ENCODE results near the gene IRAG1.

DNA sequence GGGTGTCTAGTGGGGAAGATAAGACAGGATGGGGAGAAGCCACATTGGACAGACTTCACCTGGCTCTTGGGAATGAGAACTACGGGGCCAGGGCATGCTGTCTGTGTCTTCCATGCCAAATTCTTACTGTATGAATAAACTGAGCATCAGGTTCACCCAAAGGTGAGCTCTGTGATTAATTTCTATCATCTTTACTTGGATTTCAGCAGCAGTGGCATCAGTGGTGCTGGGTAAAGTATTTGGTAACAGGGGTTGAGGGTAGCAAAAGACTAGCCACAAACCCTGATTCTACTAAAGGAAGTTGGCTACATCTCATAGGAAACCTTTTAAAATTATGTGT lies 38.8 kb downstream of the IRAG1 start:
- TF ChIP-seq, protein P1, sequence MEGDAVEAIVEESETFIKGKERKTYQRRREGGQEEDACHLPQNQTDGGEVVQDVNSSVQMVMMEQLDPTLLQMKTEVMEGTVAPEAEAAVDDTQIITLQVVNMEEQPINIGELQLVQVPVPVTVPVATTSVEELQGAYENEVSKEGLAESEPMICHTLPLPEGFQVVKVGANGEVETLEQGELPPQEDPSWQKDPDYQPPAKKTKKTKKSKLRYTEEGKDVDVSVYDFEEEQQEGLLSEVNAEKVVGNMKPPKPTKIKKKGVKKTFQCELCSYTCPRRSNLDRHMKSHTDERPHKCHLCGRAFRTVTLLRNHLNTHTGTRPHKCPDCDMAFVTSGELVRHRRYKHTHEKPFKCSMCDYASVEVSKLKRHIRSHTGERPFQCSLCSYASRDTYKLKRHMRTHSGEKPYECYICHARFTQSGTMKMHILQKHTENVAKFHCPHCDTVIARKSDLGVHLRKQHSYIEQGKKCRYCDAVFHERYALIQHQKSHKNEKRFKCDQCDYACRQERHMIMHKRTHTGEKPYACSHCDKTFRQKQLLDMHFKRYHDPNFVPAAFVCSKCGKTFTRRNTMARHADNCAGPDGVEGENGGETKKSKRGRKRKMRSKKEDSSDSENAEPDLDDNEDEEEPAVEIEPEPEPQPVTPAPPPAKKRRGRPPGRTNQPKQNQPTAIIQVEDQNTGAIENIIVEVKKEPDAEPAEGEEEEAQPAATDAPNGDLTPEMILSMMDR (IDR thresholded peaks at IDR 0.05; ENCODE audit: poor library complexity, severe bottlenecking), result no peak
- no peak for TF ChIP-seq TAF1 (IDR thresholded peaks at IDR 0.05; ENCODE audit: low read depth)
- TF ChIP-seq POLR2AphosphoS5 (IDR thresholded peaks at IDR 0.05), result no peak
- TF ChIP-seq, protein P2, sequence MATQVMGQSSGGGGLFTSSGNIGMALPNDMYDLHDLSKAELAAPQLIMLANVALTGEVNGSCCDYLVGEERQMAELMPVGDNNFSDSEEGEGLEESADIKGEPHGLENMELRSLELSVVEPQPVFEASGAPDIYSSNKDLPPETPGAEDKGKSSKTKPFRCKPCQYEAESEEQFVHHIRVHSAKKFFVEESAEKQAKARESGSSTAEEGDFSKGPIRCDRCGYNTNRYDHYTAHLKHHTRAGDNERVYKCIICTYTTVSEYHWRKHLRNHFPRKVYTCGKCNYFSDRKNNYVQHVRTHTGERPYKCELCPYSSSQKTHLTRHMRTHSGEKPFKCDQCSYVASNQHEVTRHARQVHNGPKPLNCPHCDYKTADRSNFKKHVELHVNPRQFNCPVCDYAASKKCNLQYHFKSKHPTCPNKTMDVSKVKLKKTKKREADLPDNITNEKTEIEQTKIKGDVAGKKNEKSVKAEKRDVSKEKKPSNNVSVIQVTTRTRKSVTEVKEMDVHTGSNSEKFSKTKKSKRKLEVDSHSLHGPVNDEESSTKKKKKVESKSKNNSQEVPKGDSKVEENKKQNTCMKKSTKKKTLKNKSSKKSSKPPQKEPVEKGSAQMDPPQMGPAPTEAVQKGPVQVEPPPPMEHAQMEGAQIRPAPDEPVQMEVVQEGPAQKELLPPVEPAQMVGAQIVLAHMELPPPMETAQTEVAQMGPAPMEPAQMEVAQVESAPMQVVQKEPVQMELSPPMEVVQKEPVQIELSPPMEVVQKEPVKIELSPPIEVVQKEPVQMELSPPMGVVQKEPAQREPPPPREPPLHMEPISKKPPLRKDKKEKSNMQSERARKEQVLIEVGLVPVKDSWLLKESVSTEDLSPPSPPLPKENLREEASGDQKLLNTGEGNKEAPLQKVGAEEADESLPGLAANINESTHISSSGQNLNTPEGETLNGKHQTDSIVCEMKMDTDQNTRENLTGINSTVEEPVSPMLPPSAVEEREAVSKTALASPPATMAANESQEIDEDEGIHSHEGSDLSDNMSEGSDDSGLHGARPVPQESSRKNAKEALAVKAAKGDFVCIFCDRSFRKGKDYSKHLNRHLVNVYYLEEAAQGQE (IDR thresholded peaks at IDR 0.05; ENCODE audit: borderline replicate concordance), result no peak
- TF ChIP-seq SMC3 (conservative IDR thresholded peaks at IDR 0.05; ENCODE audit: poor library complexity), result no peak
- no peak for TF ChIP-seq EZH2 (IDR thresholded peaks at IDR 0.05; ENCODE audit: borderline replicate concordance, insufficient read depth, low read length, poor library complexity, severe bottlenecking)
- TF ChIP-seq RAD21 (conservative IDR thresholded peaks at IDR 0.05), result no peak
- TF ChIP-seq EP300 (conservative IDR thresholded peaks at IDR 0.05; ENCODE audit: poor library complexity, severe bottlenecking), result no peak

Measured in neural cell (in vitro differentiated cells).